Endodermal cell (in vitro differentiated cells): ENCODE measurements around the gene CHPF. TPM values are rescaled to one million over a fixed set of nuclear protein-coding genes. Genes with fewer than 3 reads are reported as not detected.

Experiments used
- DNase-seq: peaks from one replicate; pipeline ENCODE4 v3.0.0-alpha.2; 2017
- H3K27ac ChIP-seq: 2 replicates; pipeline ENCODE4 v1.5.1; 2013; ENCODE audit warnings: mild to moderate bottlenecking, low read depth, low read length, moderate library complexity
- H3K27me3 ChIP-seq: 2 replicates; pipeline ENCODE4 v1.6.1; 2013; ENCODE audit warnings: mild to moderate bottlenecking, low read length, moderate library complexity; ENCODE audit not compliant: insufficient read depth, control insufficient read depth, poor library complexity, severe bottlenecking
- H3K36me3 ChIP-seq: 2 replicates; pipeline ENCODE4 v1.7.0; 2013; ENCODE audit warnings: mild to moderate bottlenecking, low read length, moderate library complexity; ENCODE audit not compliant: control insufficient read depth, insufficient read depth
- H3K4me1 ChIP-seq: one replicate; pipeline ENCODE4 v1.7.0; 2013; ENCODE audit warnings: low read length; ENCODE audit not compliant: control insufficient read depth, insufficient read depth
- H3K4me3 ChIP-seq: 2 replicates; pipeline ENCODE4 v1.5.1; 2013; ENCODE audit warnings: mild to moderate bottlenecking, low read length, moderate library complexity
- H3K9ac ChIP-seq: 2 replicates; pipeline ENCODE4 v1.6.1; 2013; ENCODE audit warnings: mild to moderate bottlenecking, low read length, moderate library complexity; ENCODE audit not compliant: poor library complexity, severe bottlenecking; ENCODE audit errors: extremely low read depth
- H3K9me3 ChIP-seq: 2 replicates; pipeline ENCODE4 v1.6.1; 2013; ENCODE audit warnings: mild to moderate bottlenecking, low read length, moderate library complexity; ENCODE audit not compliant: control insufficient read depth
- H3K27ac Mint-ChIP-seq: 2 replicates; pipeline ENCODE4 v1.8.0; 2020; ENCODE audit warnings: mixed read lengths
- H3K27me3 Mint-ChIP-seq: 2 replicates; pipeline ENCODE4 v1.8.0; 2021; ENCODE audit warnings: mild to moderate bottlenecking, mixed read lengths; ENCODE audit not compliant: insufficient read depth
- H3K36me3 Mint-ChIP-seq: 2 replicates; pipeline ENCODE4 v1.8.0; 2020; ENCODE audit warnings: low read depth, mixed read lengths
- H3K4me1 Mint-ChIP-seq: 2 replicates; pipeline ENCODE4 v1.8.0; 2020; ENCODE audit warnings: mixed read lengths
- H3K4me3 Mint-ChIP-seq: 2 replicates; pipeline ENCODE4 v1.8.0; 2020; ENCODE audit warnings: mild to moderate bottlenecking, moderate library complexity, mixed read lengths
- H3K9me3 Mint-ChIP-seq: 2 replicates; pipeline ENCODE4 v1.8.0; 2020; ENCODE audit warnings: mild to moderate bottlenecking, mixed read lengths
- WGBS, 2 experiments: methylation state at CpG; one replicate each; pipeline versions ENCODE4 v1.1.5 to v1.1.7; 2013; ENCODE audit warnings: missing lambda C conversion rate in 2 of 2, mixed read lengths in 1 of 2; ENCODE audit not compliant: insufficient coverage in 1 of 2, insufficient read length in 1 of 2; 5-methylcytosine and 5-hydroxymethylcytosine counted together
- total RNA-seq, 2 donors: library from RNA; stranded (reverse); fragmentation: NEBNext Ultra II Directional in 1 of 2; extraction: Animal tissue kit (Norgen Biotek cat#: 25700) in 1 of 2; gene quantifications; 2 replicates in 1 of 2; 3 replicates in 1 of 2; pipeline ENCODE4 v1.2.1, GENCODE V29; 2021
- TF ChIP-seq, protein P1 (sequence below): fragments of 200-600 bp; sonication (generic); conservative IDR thresholded peaks from 2 replicates; pipeline ENCODE4 v1.5.0; 2021; ENCODE audit warnings: antibody characterized with exemption, mild to moderate bottlenecking

Gene CHPF
- total RNA-seq, 2 donors from 2014 or later = 51.2 to 54.0 TPM

DNA sequence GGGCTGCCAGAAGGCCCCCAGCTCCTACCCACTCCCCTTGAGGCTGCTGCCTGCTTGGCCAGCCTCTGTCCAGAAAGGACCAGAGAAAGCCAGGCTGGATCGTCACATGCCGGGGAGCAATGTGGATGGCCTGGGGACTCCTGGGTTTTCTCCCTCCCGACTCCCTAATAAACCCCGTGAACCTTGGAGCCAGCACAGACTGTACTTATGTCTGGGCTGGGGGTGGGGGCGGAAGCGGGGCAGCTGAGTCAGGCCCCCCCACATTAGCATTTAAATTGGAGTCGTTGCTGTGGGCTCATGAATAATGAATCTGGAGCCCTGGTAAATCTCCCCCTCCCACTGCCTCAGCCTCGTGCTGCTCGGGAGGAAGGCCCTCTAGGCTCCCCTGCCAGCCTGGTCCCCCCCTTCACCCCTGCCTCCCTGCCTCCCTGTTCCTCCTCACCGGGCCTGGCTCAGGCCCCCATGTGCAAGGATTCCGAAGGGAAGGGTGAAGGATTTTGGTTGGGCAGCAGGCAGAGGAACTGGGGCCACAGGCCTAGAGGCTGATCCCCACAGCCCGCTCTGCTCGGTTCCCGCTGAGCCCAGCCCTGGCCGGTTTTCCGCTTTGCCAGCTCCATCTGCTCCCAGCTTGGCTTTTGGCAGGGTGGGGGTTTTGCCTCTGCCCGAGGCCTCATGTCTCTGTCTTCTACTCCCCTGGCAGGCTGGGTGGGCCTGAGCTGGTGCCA is 36.6 kb downstream of the CHPF start:
- peak overlapping the region; percentile 78 for H3K27ac ChIP-seq
- Mint-ChIP-seq H3K27me3 (peaks cover 23% of the 10 kb centered on the region), H3K4me1 (peaks cover 20% of the 10 kb centered on the region), H3K27ac (peak overlapping the region; percentile 49), H3K9me3 (peaks cover 3% of the 10 kb centered on the region), H3K4me3 (no peak overlapping the region), H3K36me3 (peaks cover 24% of the 10 kb centered on the region)
- H3K9me3 ChIP-seq = no peaks in the 10 kb centered on the region
- TF ChIP-seq, protein P1, sequence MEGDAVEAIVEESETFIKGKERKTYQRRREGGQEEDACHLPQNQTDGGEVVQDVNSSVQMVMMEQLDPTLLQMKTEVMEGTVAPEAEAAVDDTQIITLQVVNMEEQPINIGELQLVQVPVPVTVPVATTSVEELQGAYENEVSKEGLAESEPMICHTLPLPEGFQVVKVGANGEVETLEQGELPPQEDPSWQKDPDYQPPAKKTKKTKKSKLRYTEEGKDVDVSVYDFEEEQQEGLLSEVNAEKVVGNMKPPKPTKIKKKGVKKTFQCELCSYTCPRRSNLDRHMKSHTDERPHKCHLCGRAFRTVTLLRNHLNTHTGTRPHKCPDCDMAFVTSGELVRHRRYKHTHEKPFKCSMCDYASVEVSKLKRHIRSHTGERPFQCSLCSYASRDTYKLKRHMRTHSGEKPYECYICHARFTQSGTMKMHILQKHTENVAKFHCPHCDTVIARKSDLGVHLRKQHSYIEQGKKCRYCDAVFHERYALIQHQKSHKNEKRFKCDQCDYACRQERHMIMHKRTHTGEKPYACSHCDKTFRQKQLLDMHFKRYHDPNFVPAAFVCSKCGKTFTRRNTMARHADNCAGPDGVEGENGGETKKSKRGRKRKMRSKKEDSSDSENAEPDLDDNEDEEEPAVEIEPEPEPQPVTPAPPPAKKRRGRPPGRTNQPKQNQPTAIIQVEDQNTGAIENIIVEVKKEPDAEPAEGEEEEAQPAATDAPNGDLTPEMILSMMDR = no peak
- WGBS, 2 experiments = 60% methylated on average over 1 to 17 of the region's 17 CpGs
- peaks cover 3% of the 10 kb centered on the region for H3K27me3 ChIP-seq
- peaks cover 5% of the 10 kb centered on the region for H3K4me1 ChIP-seq
- no peak overlapping the region for H3K9ac ChIP-seq
- H3K4me3 ChIP-seq = no peak overlapping the region
- peak; percentile 80 for DNase-seq
- peaks cover 10% of the 10 kb centered on the region for H3K36me3 ChIP-seq

- H3K4me3 Mint-ChIP-seq = no peak overlapping the region
Measured at GRCh38 chr2:219506153-219506801, 37.3 kb downstream of the CHPF start.

DNA sequence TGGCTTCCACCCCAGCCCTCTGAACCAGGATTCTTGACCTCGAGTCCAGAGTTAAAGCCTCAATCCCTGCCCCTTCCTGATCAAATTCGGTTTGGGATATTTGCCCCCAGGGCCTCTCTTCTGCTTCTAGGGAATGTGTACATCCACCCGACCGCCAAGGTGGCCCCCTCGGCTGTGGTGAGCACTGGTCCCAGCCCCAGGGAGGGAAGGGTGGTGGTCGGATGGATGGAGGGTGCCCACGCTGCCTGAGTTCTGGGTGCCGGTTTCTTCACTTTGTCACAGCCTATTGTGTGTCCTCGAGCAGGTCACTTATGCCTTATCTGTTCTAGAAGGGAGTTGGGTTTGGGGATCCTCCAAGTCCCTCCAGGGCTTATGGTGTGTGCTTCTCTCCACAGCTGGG is 38.0 kb downstream of the CHPF start:
- TF ChIP-seq, protein P1 = no peak
- Histone ChIP-seq H3K4me3 (no peak overlapping the region), H3K4me1 (peaks cover 5% of the 10 kb centered on the region), H3K27ac (no peak overlapping the region), H3K9me3 (no peaks in the 10 kb centered on the region), H3K27me3 (no peaks in the 10 kb centered on the region), H3K36me3 (peaks cover 10% of the 10 kb centered on the region), H3K9ac (no peak overlapping the region)
- WGBS, 2 experiments = 94 to 96% methylated on average over 4 to 9 of the region's 9 CpGs
- no peak for DNase-seq
- Mint-ChIP-seq H3K4me3 (no peak overlapping the region), H3K9me3 (peaks cover 2% of the 10 kb centered on the region), H3K4me1 (peaks cover 20% of the 10 kb centered on the region), H3K27ac (no peak overlapping the region), H3K27me3 (peaks cover 13% of the 10 kb centered on the region), H3K36me3 (peaks cover 24% of the 10 kb centered on the region)

More at GRCh38 chr2:219506153-219506801, 37.3 kb downstream of the CHPF start:
- peaks cover 5% of the 10 kb centered on the region for H3K4me1 ChIP-seq
- 85 to 93% methylated on average over 14 to 23 of the region's 23 CpGs for WGBS, 2 experiments
- H3K36me3 ChIP-seq = peaks cover 10% of the 10 kb centered on the region
- peaks cover 2% of the 10 kb centered on the region for H3K9me3 Mint-ChIP-seq
- H3K27me3 Mint-ChIP-seq = peaks cover 18% of the 10 kb centered on the region
- no peaks in the 10 kb centered on the region for H3K9me3 ChIP-seq
- H3K27me3 ChIP-seq = no peaks in the 10 kb centered on the region
- peaks cover 24% of the 10 kb centered on the region for H3K36me3 Mint-ChIP-seq
- peak overlapping the region; percentile 78 for H3K27ac ChIP-seq
- DNase-seq = no peak
- peak overlapping the region; percentile 49 for H3K27ac Mint-ChIP-seq
- no peak overlapping the region for H3K4me3 ChIP-seq
- TF ChIP-seq, protein P1 = no peak
- peaks cover 20% of the 10 kb centered on the region for H3K4me1 Mint-ChIP-seq
- H3K9ac ChIP-seq = no peak overlapping the region
